GM13977 (cell line): Measurements from ENCODE around the gene KDM4C.

Experiments
- DNase-seq: peaks from one replicate; pipeline ENCODE4 v3.0.0; 2012; ENCODE audit warnings: low spot score
- CTCF ChIP-seq: IDR thresholded peaks from 2 replicates; pipeline ENCODE4 v1.5.1; 2012; ENCODE audit warnings: mild to moderate bottlenecking, control low read depth; ENCODE audit not compliant: insufficient read depth; ENCODE audit errors: extremely low read depth, missing control alignments
- in situ Hi-C: fragments of 300-500 bp; cut with MboI; formaldehyde crosslinking; loops from one replicate; pipeline ENCODE4 v1.12.0; 2022; ENCODE audit warnings: low sequenced_read_pairs, low pct_unique_long_range_greater_than_20kb, mixed read lengths, inconsistent platforms; ENCODE audit not compliant: unreplicated experiment

Gene KDM4C

DNA sequence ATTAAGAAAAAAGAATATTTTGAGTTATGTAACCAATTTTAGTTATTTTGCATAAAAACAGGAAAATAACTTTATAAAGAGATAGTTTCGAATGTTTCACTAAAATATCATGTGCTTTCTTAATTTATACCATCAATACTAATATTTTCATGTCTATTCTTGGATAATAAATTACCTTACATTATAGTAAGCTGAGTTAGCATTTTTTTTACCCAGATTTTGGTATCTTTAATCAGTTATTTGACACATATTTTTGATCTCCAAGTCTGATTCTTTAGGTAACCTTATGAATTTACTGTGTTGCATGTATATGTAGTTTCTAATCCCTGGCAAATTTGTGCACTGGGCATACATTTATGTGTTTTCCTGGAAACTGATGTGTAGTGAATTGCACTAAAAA, 138.0 kb downstream of the KDM4C start:
- no peak for TF ChIP-seq CTCF
- in situ Hi-C loops, result loop anchor here (10.0 kb wide), 1 partner anchor 149 kb away; no protein-coding TSS in a partner anchor
- no peak for DNase-seq

DNA sequence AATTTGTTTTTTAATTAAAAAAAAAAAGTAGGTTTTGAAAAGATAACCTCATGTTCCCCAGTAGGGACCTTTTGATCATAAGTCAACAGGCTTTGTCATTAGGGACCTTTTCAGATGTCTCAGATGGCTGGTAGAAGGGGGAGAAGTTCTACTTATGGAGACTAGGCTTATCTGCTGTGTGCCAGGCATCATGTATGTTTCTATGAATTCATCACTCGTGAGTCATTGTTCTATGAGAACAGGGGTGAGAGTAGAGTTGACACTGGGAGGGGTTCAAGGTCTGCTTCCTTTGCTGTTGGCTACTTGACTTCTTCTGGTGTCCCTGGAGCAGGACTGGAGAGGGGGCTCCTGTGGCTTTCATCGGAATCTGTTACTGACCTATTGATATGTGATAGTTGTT, 138.8 kb downstream of the KDM4C start:
- TF ChIP-seq CTCF, result no peak
- no peak for DNase-seq
- in situ Hi-C loops, result loop anchor here (10.0 kb wide), 1 partner anchor 148 kb away; no protein-coding TSS in a partner anchor

- in situ Hi-C loops, result loop anchor here (10.0 kb wide), 1 partner anchor 147 kb away; no protein-coding TSS in a partner anchor
- no peak for TF ChIP-seq CTCF
- DNase-seq, result no peak
Measured at GRCh38 chr9:6897207-6897822, 139.5 kb downstream of the KDM4C start.

GRCh38 chr9:6897898-6898302, 140.1 kb downstream of the KDM4C start:
- TF ChIP-seq CTCF, result no peak
- no peak for DNase-seq
- in situ Hi-C loops, result loop anchor here (10.0 kb wide), 1 partner anchor 147 kb away; no protein-coding TSS in a partner anchor

DNA sequence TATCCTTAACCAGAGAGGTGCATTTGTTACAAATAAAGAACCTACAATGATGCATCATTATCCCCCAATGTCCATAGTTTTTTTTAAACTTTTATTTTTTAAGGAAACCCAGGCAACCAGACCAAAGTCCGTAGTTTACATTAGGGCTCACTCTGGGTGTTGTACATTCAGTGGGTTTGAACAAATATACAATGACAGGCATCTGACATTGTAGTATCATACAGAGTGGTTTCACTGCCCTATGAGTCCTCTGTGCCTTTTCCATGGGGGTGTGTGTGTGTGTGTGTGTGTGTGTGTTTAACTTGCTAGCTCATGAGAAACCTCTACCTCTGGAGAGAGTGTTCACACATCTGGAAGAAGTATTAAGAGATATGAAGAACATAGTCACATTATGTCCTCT, 141.5 kb downstream of the KDM4C start:
- TF ChIP-seq CTCF, result no peak
- DNase-seq, result no peak
- in situ Hi-C loops, result loop anchor here (10.0 kb wide), 1 partner anchor 146 kb away; no protein-coding TSS in a partner anchor

GRCh38 chr9:6900440-6900883, 142.7 kb downstream of the KDM4C start:
- DNase-seq, result no peak
- in situ Hi-C loops, result loop anchor here (25.0 kb wide), 1 partner anchor 637 kb away; no protein-coding TSS in a partner anchor
- no peak for TF ChIP-seq CTCF
